Aorta (tissue), 5 donors: ENCODE measurements around the gene ACTN4. TPM values are rescaled to one million over a fixed set of nuclear protein-coding genes. Genes with fewer than 3 reads are reported as not detected.
"Not testable (repeated sequence)": the region's sequence is repeated elsewhere in the genome, so short reads cannot be mapped to it uniquely, and the experiment has no call there.

Experiments used
- ATAC-seq: fragments of 200-7000 bp; cut with Tn5 transposase; one replicate; pipeline ENCODE4 v1.9.1; 2022; ENCODE audit warnings: moderate library complexity; ENCODE audit not compliant: low FRiP score
- DNase-seq, 2 donors: peaks; one replicate each; pipeline ENCODE4 v3.0.0-alpha.2; 2020
- H3K27ac ChIP-seq, 2 donors: one replicate each; pipeline ENCODE4 v1.5.1; 2013; ENCODE audit warnings: low read length in 2 of 2, mild to moderate bottlenecking in 2 of 2, moderate library complexity in 2 of 2, control low read depth in 1 of 2, inconsistent platforms in 1 of 2, low read depth in 1 of 2
- H3K27me3 ChIP-seq, 2 donors: one replicate each; pipeline ENCODE4 v1.6.1; 2013; ENCODE audit warnings: control low read depth in 1 of 2, low read length in 1 of 2, mild to moderate bottlenecking in 1 of 2, moderate library complexity in 1 of 2; ENCODE audit not compliant: insufficient read depth in 2 of 2, control insufficient read depth in 1 of 2
- H3K36me3 ChIP-seq, 2 donors: one replicate each; pipeline ENCODE4 v1.6.1; 2013; ENCODE audit warnings: control low read depth in 1 of 2, low read length in 1 of 2, mild to moderate bottlenecking in 1 of 2; ENCODE audit not compliant: insufficient read depth in 2 of 2, control insufficient read depth in 1 of 2
- H3K4me1 ChIP-seq, 2 donors: one replicate each; pipeline ENCODE4 v1.6.1; 2013; ENCODE audit warnings: low read length in 2 of 2, control low read depth in 1 of 2, mild to moderate bottlenecking in 1 of 2, moderate library complexity in 1 of 2; ENCODE audit not compliant: insufficient read depth in 2 of 2, control insufficient read depth in 1 of 2
- H3K4me3 ChIP-seq, 2 donors: one replicate each; pipeline ENCODE4 v1.5.1; 2013; ENCODE audit warnings: low read length in 2 of 2, control low read depth in 1 of 2, mild to moderate bottlenecking in 1 of 2
- H3K9me3 ChIP-seq: one replicate; pipeline ENCODE4 v1.6.1; 2013; ENCODE audit warnings: mild to moderate bottlenecking, low read length; ENCODE audit not compliant: control insufficient read depth
- WGBS, 2 donors: extraction: QIAGEN DNeasy Blood & Tissue Kit; methylation state at CpG; one replicate each; pipeline ENCODE4 v1.1.7; 2013; 5-methylcytosine and 5-hydroxymethylcytosine counted together
- intact Hi-C, 2 donors: fragments of 100-400 bp; cut with DNase I; formaldehyde crosslinking; loops; one replicate each; pipeline versions ENCODE4 v1.14.2 to v1.15.0; 2022
- polyA plus RNA-seq, 2 donors: library from polyadenylated mRNA; stranded (reverse); fragments of 200-250 nt; gene quantifications; one replicate each; pipeline ENCODE4 v1.2.3, GENCODE V29; 2013
- total RNA-seq, 2 donors: library from RNA; stranded (reverse); fragmentation: NEBNext Ultra II Directional; extraction: Animal tissue kit (Norgen Biotek cat#: 25700); gene quantifications; one replicate each; pipeline ENCODE4 v1.2.1, GENCODE V29; 2021
- donor health status: healthy with polysubstance abuse.
- donor health status: Bipolar disorder and iron deficiency.
- donor health status: DM: no; HTN: no; CAD: no.
- donor health status: DM: no; HTN: no; CAD: no.
- donor health status: DM: yes; HTN: yes; CAD: no.

The ACTN4 gene
- total and polyA plus RNA-seq, 4 donors = 111 to 1,985 (median 479) TPM

- DNase-seq (peak; percentile 68 to 76), ATAC-seq (peak; percentile 16)
- Histone ChIP-seq H3K4me1 (no peaks in the 10 kb centered on the region), H3K36me3 (peaks cover 0 to 2% of the 10 kb centered on the region in 2 donors), H3K4me3 (peak within 1 kb of the TSS; percentile 23 to 29), H3K27ac (peak within 1 kb of the TSS in 1 of 2 donors; percentile 34), H3K27me3 (no peaks in the 10 kb centered on the region), H3K9me3 (no peaks in the 10 kb centered on the region)
- intact Hi-C loops = loop anchor here in 1 of 2 donors (5.0 kb wide), 1 partner anchor 234 kb away; no protein-coding TSS in a partner anchor
- WGBS, 2 donors = 33 to 36% methylated on average over 28 of the region's 28 CpGs
These were observed 29.5 kb upstream of the ACTN4 start, which contains the start of gene MAP4K1 for GRCh38 chr19:38617764-38618589. MAP4K1 (minus strand) TSS chr19:38617953; CDS start chr19:38617895, 58 bp downstream.

GRCh38 chr19:38618590-38619360, 28.7 kb upstream of the ACTN4 start, which contains the start of gene EIF3K:
EIF3K (plus strand) TSS chr19:38619188; CDS start chr19:38619269, 81 bp downstream.
- H3K4me1 ChIP-seq = no peaks in the 10 kb centered on the region
- DNase-seq = peak; percentile 99 to 100
- H3K4me3 ChIP-seq = peak within 1 kb of the TSS; percentile 65 to 86
- intact Hi-C loops = loop anchor here in 1 of 2 donors (5.0 kb wide), 1 partner anchor 234 kb away; no protein-coding TSS in a partner anchor
- H3K27me3 ChIP-seq = no peaks in the 10 kb centered on the region
- peak within 1 kb of the TSS in 1 of 2 donors; percentile 34 for H3K27ac ChIP-seq
- peaks cover 0 to 2% of the 10 kb centered on the region in 2 donors for H3K36me3 ChIP-seq
- H3K9me3 ChIP-seq = no peaks in the 10 kb centered on the region
- ATAC-seq = peak; percentile 99
- 0 to 1% methylated on average over 63 to 64 of the region's 64 CpGs for WGBS, 2 donors

GRCh38 chr19:38619361-38620174, 27.9 kb upstream of the ACTN4 start:
- H3K4me1 ChIP-seq = no peaks in the 10 kb centered on the region
- H3K36me3 ChIP-seq = peaks cover 0 to 7% of the 10 kb centered on the region in 2 donors
- H3K4me3 ChIP-seq = peak overlapping the region; percentile 65 to 86
- no peak for DNase-seq
- WGBS, 2 donors = 18% methylated on average over 21 of the region's 21 CpGs
- intact Hi-C loops = loop anchor here in 1 of 2 donors (5.0 kb wide), 1 partner anchor 233 kb away; no protein-coding TSS in a partner anchor
- ATAC-seq = no peak
- no peaks in the 10 kb centered on the region for H3K27me3 ChIP-seq
- H3K9me3 ChIP-seq = no peaks in the 10 kb centered on the region
- H3K27ac ChIP-seq = peak overlapping the region in 1 of 2 donors; percentile 29

GRCh38 chr19:38624822-38625221, 22.6 kb upstream of the ACTN4 start:
- no peaks in the 10 kb centered on the region for H3K4me1 ChIP-seq
- ATAC-seq (no peak), DNase-seq (no peak)
- H3K27ac ChIP-seq = no peak overlapping the region
- H3K9me3 ChIP-seq = no peaks in the 10 kb centered on the region
- H3K4me3 ChIP-seq = no peak overlapping the region
- intact Hi-C loops = no loop called here
- peaks cover 0 to 14% of the 10 kb centered on the region in 2 donors for H3K36me3 ChIP-seq
- H3K27me3 ChIP-seq = no peaks in the 10 kb centered on the region
- WGBS, 2 donors = 77 to 78% methylated on average over 3 of the region's 3 CpGs

GRCh38 chr19:38626401-38626800, 21.0 kb upstream of the ACTN4 start:
- intact Hi-C loops = no loop called here
- Histone ChIP-seq H3K27me3 (no peaks in the 10 kb centered on the region), H3K27ac (no peak overlapping the region), H3K4me1 (no peaks in the 10 kb centered on the region), H3K4me3 (no peak overlapping the region), H3K36me3 (peaks cover 0 to 14% of the 10 kb centered on the region in 2 donors), H3K9me3 (no peaks in the 10 kb centered on the region)
- ATAC-seq (no peak), DNase-seq (no peak)
- 97% methylated on average over 4 of the region's 4 CpGs for WGBS, 2 donors

- H3K36me3 ChIP-seq = peaks cover 0 to 7% of the 10 kb centered on the region in 2 donors
- H3K9me3 ChIP-seq = no peaks in the 10 kb centered on the region
- no peak for DNase-seq
- no peak overlapping the region for H3K27ac ChIP-seq
- WGBS, 2 donors = 93 to 96% methylated on average over 6 of the region's 6 CpGs
- no peak overlapping the region for H3K4me3 ChIP-seq
- no peak for ATAC-seq
- intact Hi-C loops = no loop called here
- H3K27me3 ChIP-seq = no peaks in the 10 kb centered on the region
- H3K4me1 ChIP-seq = no peaks in the 10 kb centered on the region
These were observed 17.9 kb upstream of the ACTN4 start for GRCh38 chr19:38629568-38629967.

GRCh38 chr19:38631301-38631700, 16.1 kb upstream of the ACTN4 start:
- H3K36me3 ChIP-seq, H3K4me1 ChIP-seq, H3K9me3 ChIP-seq, H3K27me3 ChIP-seq, ATAC-seq, DNase-seq, H3K4me3 ChIP-seq, H3K27ac ChIP-seq: not testable (repeated sequence)
- intact Hi-C loops = loop anchor here (5.0 to 10.0 kb wide), 3 partner anchors 116 to 294 kb away; partner anchors contain the start of gene FAM98C (in 1 of the 2)
- WGBS, 2 donors = 80 to 85% methylated on average over 11 of the region's 11 CpGs
